Uterine smooth muscle cell (primary cell): ENCODE measurements around the gene C4orf50. TPM values are rescaled to one million over a fixed set of nuclear protein-coding genes. Genes with fewer than 3 reads are reported as not detected.

ENCODE experiments used
- total RNA-seq: library from RNA; depleted of rRNA; stranded (reverse); fragments of >200 nt; gene quantifications from 2 replicates; pipeline ENCODE4 v1.2.3, GENCODE V29; 2014

C4orf50 gene
- not detected in 2 replicates for total RNA-seq

GRCh38 chr4:6018331-6018730 lies at the start of gene C4orf50:
Gene C4orf50 (minus strand): TSS chr4:6018431.

GRCh38 chr4:5893004-5893580 lies 125.1 kb downstream of the C4orf50 start, which contains the start of gene CRMP1:
Gene CRMP1 (minus strand): TSS chr4:5893086. CDS start chr4:5892969, 117 bp downstream.

Other genes with a start within 250 kb of the C4orf50 start
- 0.62 and 0.77 TPM in 2 replicates for gene CRMP1, start 125.3 kb downstream of the C4orf50 start, total RNA-seq
- 0.12 TPM in 1 of 2 replicates, not detected in the other for gene JAKMIP1, start 182.1 kb upstream of the C4orf50 start, total RNA-seq